ENCODE results near the gene UGCG.

- TF ChIP-seq POLR2A (IDR thresholded peaks at IDR 0.05) (no peak), CTCF (IDR thresholded peaks at IDR 0.05) (no peak)
Measured at GRCh38 chr9:111969622-111970021, 73.0 kb downstream of the UGCG start.
